Stimulated activated naive CD8-positive, alpha-beta T cell treated with anti-CD3 and anti-CD28 coated beads, Interleukin-15, amount 100 ng/mL, for 72 hours (primary cell): Measurements from ENCODE around the gene PLET1.
A peak's percentile ranks its signal among the peaks of the same experiment; 100 is the strongest.

Experiments
- ATAC-seq: fragments of 150-1000 bp; cut with Tn5 transposase; 2 replicates; pipeline ENCODE4 v1.10.0; 2021; ENCODE audit warnings: mild to moderate bottlenecking, moderate library complexity
- DNase-seq, 2 donors: peaks; one replicate each; pipeline ENCODE4 v3.0.0; 2021 to 2022
- H3K27ac Mint-ChIP-seq, 2 donors: one replicate each; pipeline ENCODE4 v1.8.0; 2022; ENCODE audit warnings: mild to moderate bottlenecking in 2 of 2, mixed read lengths in 2 of 2, moderate library complexity in 2 of 2
- H3K27me3 Mint-ChIP-seq: one replicate; pipeline ENCODE4 v1.8.0; 2022; ENCODE audit warnings: mixed read lengths
- H3K4me1 Mint-ChIP-seq: one replicate; pipeline ENCODE4 v1.8.0; 2022; ENCODE audit warnings: mild to moderate bottlenecking, mixed read lengths
- H3K4me3 Mint-ChIP-seq, 2 donors: one replicate each; pipeline ENCODE4 v1.8.0; 2022; ENCODE audit warnings: mild to moderate bottlenecking in 2 of 2, mixed read lengths in 2 of 2, moderate library complexity in 1 of 2
- H3K9me3 Mint-ChIP-seq, 2 donors: one replicate each; pipeline ENCODE4 v1.8.0; 2022; ENCODE audit warnings: mixed read lengths in 2 of 2

The PLET1 gene

DNA sequence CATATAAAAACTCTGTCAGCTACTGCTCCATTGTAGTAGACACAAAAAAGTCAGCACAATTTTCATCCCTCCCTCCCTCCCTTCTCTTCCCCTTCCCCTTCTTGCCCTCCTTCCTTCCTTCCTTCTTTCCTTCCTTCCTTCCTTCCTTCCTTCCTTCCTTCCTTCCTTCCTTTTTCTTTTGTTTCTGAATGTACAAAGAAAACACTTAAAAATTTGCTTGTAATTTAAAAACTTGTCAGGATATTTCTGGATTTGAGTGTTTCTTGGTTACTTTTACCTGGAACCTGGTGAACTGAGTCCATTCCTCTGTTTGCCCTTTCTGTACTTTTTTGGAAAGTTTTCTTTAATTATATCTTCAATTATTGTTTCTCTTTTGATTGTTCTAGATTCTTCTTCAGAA is 31.5 kb upstream of the PLET1 start:
- DNase-seq (no peak), ATAC-seq (no peak)
- no peak overlapping the region for H3K4me3 Mint-ChIP-seq
- H3K27ac Mint-ChIP-seq = no peak overlapping the region
- peaks cover 26% of the 10 kb centered on the region for H3K4me1 Mint-ChIP-seq
- H3K27me3 Mint-ChIP-seq = peaks cover 9% of the 10 kb centered on the region
- no peaks in the 10 kb centered on the region for H3K9me3 Mint-ChIP-seq

DNA sequence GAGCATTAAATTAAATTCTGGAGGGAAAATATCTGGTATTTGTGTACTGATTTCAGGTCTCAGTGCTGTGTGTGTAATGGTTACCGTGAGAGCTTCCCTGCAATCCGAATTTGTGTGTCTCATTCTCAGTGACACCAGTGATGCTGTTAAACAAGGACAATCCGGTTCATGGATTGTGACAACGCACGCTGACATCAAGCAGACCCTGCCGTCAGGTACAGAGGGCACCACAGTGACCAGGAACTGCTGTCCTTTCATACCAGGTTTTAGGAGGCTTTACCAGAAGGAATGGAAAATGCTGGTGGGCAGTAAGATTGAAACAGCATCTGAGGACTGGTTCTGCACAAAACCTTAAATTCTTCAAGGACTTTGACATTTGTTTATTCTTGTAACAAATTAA is 30.5 kb upstream of the PLET1 start:
- DNase-seq (no peak), ATAC-seq (no peak)
- Mint-ChIP-seq H3K27ac (no peak overlapping the region), H3K9me3 (no peaks in the 10 kb centered on the region), H3K27me3 (peaks cover 9% of the 10 kb centered on the region), H3K4me3 (no peak overlapping the region), H3K4me1 (peaks cover 16% of the 10 kb centered on the region)

DNA sequence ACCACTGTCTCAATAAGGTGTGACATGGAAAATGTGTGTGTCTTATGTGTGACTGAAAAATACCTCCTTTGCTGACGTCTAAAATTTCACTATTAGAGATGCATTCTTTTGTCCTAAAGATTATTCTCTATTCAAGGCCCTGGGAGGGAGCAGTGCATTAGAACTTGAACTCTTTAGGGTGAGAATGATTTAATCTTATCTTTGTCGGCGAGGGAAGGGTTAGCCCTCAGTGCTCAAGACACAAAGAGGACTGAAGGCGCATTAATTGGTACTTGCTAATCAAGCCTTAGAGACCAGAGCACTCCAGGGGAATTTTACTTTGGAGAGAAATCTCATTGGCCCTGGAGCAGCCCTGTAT is 29.8 kb upstream of the PLET1 start:
- H3K9me3 Mint-ChIP-seq = no peaks in the 10 kb centered on the region
- H3K27me3 Mint-ChIP-seq = peaks cover 9% of the 10 kb centered on the region
- peak overlapping the region; percentile 76 to 85 for H3K4me3 Mint-ChIP-seq
- ATAC-seq = no peak
- no peak overlapping the region for H3K27ac Mint-ChIP-seq
- peaks cover 13% of the 10 kb centered on the region for H3K4me1 Mint-ChIP-seq
- no peak for DNase-seq

DNA sequence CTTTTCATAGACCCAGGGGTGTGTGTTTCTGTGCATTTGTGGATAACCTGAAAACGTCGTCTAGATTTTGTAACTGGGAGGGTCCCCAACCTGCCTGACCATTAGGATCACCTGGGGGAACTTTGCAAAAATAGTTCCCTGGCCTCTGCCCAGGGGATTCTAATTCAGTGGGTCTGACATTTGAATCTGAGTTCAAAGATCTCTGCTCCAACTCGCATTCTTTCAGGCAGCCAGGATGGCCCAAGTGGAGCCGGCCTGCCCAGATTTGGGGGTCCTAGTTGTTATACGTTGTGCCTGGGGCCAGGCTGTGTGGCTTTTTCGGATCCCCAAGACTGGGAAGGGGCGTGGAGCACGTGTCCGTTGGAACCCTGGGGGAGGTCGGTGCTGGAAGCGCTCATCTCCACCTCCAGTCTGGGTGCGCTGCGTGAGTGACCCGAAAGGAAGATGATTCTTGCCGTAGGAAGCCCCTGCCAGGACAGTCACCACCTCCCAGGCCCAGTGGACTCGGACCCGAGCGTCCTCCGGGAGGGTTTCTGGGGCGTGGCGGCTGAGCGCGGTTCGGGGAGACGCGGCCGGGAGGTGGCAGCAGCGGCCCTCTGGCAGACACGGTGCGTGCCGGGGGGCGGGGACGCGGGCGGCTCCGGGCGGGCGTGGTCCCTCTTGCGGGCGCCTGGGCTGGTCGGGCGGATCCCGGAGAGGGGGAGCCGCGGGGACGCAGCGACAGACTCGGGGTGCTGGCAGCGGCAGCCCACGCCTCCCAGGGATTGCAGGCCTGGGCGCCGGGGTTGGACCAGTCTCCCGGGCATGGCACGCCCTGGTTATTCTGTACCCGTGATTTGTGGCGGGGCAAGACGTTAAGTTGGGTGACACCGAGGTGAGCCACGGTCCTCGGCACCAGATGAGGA is 29.2 kb upstream of the PLET1 start:
- peaks cover 9% of the 10 kb centered on the region for H3K27me3 Mint-ChIP-seq
- peak; percentile 94 for ATAC-seq

DNA sequence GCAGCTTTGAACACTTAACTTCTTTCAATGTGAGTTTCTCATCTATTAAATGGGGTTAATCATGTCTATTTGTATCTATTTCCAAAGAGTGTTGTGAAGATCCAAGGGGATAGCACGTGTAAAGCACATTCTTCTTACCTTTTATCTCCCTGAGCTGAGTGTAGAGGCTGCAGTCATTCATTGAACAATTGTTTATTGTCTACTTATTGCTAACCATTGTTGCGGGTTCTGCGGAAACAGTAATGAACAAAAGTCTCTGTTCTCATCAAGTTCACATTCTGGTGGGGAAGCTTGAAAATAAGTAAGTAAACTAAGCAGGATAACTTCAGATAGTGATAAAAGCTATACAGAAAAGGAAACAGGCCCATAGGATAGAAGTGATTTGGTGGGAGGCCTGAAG is 27.4 kb upstream of the PLET1 start:
- peaks cover 13% of the 10 kb centered on the region for H3K4me1 Mint-ChIP-seq
- no peaks in the 10 kb centered on the region for H3K9me3 Mint-ChIP-seq
- DNase-seq = no peak
- H3K4me3 Mint-ChIP-seq = no peak overlapping the region
- peak overlapping the region in 1 of 2 donors; percentile 3 for H3K27ac Mint-ChIP-seq
- H3K27me3 Mint-ChIP-seq = peaks cover 9% of the 10 kb centered on the region
- ATAC-seq = no peak

More for the DNA sequence above, 29.2 kb upstream of the PLET1 start:
- peak; percentile 77 to 82 for DNase-seq
- H3K4me1 Mint-ChIP-seq = peaks cover 13% of the 10 kb centered on the region
- H3K4me3 Mint-ChIP-seq = peak overlapping the region; percentile 76 to 85
- H3K27ac Mint-ChIP-seq = peak overlapping the region in 1 of 2 donors; percentile 79
- H3K9me3 Mint-ChIP-seq = no peaks in the 10 kb centered on the region

DNA sequence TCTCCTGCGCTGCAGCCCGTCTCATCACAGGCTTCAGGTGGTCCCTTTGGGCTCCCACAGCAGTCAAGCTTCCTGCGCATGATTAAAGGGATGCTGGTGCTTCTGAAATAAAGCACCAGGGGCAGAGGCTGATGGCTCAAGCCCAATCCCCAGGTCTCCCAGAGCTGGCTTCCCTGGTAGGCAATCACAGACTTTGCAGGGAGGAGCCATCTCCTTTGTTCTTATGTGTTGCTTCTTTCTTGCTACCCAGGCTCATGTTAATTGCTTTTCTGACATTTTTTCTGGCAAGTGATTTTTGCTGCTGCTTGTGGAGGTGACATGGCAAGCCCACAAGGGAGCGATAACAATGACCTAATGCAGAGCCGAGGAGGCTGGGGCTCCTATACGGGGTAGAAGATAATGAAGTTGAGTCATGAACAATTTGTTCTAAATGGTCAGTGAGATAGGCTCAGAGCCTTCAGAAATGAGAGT is 25.2 kb upstream of the PLET1 start:
- Mint-ChIP-seq H3K4me1 (peaks cover 17% of the 10 kb centered on the region), H3K27ac (no peak overlapping the region), H3K9me3 (no peaks in the 10 kb centered on the region), H3K4me3 (no peak overlapping the region), H3K27me3 (peaks cover 9% of the 10 kb centered on the region)
- no peak for ATAC-seq
- no peak for DNase-seq

DNA sequence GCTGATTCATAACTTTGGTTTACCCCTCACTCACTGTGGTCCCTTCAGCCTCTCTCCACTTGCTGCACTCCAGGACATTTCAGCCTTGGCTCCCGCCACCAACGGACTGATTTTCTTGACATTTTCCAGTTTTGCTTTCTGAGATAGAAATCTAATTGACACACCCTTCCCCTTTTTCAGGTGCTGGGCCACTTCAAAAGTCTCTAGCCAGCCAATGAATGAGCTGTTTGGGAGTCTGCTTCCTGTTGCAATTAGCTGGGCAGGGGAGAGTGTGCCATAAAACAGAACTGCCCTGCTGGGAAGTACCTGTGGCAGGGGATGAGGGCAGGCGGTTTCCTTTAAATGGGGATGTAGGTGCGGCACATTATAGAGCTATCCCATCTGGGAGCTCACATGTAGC is 21.1 kb upstream of the PLET1 start:
- DNase-seq = no peak
- H3K9me3 Mint-ChIP-seq = no peaks in the 10 kb centered on the region
- H3K27ac Mint-ChIP-seq = no peak overlapping the region
- no peak overlapping the region for H3K4me3 Mint-ChIP-seq
- peaks cover 23% of the 10 kb centered on the region for H3K4me1 Mint-ChIP-seq
- no peaks in the 10 kb centered on the region for H3K27me3 Mint-ChIP-seq
- ATAC-seq = no peak

DNA sequence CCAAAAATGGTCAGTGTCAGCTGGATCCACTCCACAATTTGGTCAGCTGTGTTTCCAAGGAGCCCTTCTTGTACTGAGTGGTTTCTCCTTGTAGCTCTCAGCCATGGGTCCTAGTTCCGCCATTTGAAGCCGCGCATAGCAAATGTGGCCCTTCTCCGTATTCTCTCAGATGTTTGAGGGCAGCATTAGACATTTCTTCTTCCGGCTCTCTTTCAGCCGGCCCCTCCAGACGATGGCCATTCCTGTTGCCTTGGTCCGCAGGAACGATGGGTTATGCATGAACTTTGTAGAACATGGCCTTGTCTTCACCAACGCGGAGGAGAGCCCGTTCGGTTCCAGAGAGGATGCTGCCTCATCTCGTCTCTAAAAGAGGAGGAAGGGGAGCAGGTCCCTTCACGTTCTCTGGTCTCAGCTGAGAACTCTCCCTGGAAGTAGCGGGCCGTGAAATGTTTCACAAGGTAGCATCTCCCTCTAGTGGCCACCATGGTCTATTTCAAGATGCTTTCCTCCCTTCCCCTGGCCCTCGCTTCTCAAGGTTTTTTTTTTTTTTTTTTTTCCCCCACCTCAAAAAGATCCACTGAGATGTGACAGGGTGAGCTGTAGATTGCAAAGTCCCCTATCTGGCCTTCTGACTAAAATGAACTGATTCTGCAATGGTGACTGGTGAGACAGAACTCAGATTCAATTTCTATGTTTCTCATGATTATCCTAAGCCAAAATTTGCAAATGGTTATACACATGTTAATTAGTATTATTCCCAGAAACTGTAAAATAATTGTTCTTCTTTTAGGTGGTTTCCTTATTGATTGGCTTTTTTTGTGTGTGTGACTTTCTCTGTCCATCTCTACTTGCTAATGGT is 19.8 kb upstream of the PLET1 start:
- peak; percentile 89 for ATAC-seq
- Mint-ChIP-seq H3K27ac (peak overlapping the region; percentile 30 to 93), H3K9me3 (no peaks in the 10 kb centered on the region)

DNA sequence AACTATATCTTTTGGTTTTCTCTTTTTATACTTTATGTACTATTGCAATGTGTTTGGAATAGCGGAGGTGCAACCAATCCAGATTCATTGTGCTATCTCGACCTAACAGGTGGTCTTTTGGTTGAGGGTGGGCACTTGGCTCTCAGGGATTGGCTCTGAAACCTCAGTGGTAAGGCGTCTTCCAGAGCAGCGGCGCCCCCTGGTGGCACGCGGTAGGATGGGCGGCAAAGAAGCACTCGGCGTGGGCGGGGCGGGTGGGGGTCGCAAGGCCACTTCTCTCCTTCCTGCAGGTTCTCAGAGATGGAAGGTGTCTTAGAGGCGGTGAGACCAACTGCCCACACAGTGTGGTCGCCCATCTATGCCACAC is 19.2 kb upstream of the PLET1 start:
- H3K4me1 Mint-ChIP-seq = peaks cover 23% of the 10 kb centered on the region
- no peaks in the 10 kb centered on the region for H3K27me3 Mint-ChIP-seq

More for the DNA sequence above, 19.8 kb upstream of the PLET1 start:
- peak overlapping the region; percentile 87 to 89 for H3K4me3 Mint-ChIP-seq
- no peaks in the 10 kb centered on the region for H3K27me3 Mint-ChIP-seq
- peaks cover 23% of the 10 kb centered on the region for H3K4me1 Mint-ChIP-seq
- peak; percentile 71 to 72 for DNase-seq

DNA sequence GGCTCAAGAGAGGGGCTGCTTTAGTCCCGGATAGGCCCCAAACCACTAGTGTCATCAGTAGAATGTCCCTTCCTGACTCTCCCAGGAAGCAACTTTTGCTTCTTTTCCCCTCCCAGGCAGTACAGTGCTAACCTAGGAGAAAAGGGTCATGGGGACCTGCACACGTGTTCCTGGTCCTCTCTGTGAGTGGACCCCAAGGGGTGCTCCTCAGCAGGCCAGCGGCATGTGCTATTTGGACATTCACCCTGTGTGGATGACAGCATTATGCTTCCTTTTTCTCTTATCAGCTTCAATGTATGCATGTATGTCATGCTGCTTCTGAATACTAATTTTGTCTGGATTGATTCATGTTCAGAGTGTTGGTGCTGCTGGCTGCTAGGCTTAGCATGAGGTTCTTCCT is 18.1 kb upstream of the PLET1 start:
- DNase-seq (no peak), ATAC-seq (no peak)
- no peaks in the 10 kb centered on the region for H3K27me3 Mint-ChIP-seq
- no peak overlapping the region for H3K27ac Mint-ChIP-seq
- no peaks in the 10 kb centered on the region for H3K9me3 Mint-ChIP-seq
- peaks cover 23% of the 10 kb centered on the region for H3K4me1 Mint-ChIP-seq
- no peak overlapping the region for H3K4me3 Mint-ChIP-seq

More for the DNA sequence above, 19.2 kb upstream of the PLET1 start:
- ATAC-seq = peak; percentile 64
- Mint-ChIP-seq H3K9me3 (no peaks in the 10 kb centered on the region), H3K4me3 (peak overlapping the region; percentile 87 to 89), H3K27ac (no peak overlapping the region)
- peak; percentile 74 for DNase-seq

DNA sequence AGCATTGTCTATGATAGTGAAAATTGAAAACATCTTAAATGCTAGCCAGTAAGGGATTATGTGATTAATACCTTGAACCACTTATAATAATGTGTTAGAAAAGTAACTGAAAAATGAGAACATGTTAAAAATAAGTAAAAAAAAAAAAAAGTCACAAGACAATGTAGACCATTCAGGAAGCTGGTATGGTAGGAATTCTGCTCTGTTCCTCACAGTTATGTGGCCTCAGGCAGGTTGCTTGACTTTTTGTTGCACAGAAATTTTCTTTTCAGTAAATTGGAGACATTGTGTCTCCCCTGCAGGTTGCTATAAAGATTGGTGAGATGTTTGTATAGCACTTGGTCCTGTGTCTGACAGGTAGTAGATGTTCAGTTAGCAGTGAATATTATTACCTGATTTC is 17.3 kb upstream of the PLET1 start:
- H3K4me3 Mint-ChIP-seq = no peak overlapping the region
- no peaks in the 10 kb centered on the region for H3K9me3 Mint-ChIP-seq
- DNase-seq (no peak), ATAC-seq (no peak)
- H3K27me3 Mint-ChIP-seq = no peaks in the 10 kb centered on the region
- H3K4me1 Mint-ChIP-seq = peaks cover 23% of the 10 kb centered on the region
- H3K27ac Mint-ChIP-seq = no peak overlapping the region

DNA sequence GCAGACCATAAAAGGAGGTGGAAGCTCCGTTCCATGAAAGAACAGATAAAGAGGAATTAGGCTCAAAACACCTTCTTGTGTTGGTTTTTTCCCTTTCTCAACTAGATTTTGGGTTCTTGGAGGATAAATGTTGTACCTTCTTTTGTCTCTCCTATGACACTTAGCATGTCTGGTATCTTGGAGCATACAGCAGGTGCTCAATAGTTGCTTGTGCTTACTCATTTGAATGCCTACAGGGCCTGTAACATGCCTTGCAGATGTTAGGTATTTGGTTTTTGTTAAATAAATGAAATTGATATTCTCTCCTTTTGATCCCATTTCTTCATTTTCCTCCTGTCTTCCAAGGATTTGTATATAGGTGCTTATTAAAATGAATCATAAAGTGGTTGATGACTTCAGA is 16.4 kb upstream of the PLET1 start:
- ATAC-seq (no peak), DNase-seq (no peak)
- Mint-ChIP-seq H3K4me1 (peaks cover 20% of the 10 kb centered on the region), H3K27ac (no peak overlapping the region), H3K9me3 (no peaks in the 10 kb centered on the region), H3K27me3 (no peaks in the 10 kb centered on the region), H3K4me3 (no peak overlapping the region)

DNA sequence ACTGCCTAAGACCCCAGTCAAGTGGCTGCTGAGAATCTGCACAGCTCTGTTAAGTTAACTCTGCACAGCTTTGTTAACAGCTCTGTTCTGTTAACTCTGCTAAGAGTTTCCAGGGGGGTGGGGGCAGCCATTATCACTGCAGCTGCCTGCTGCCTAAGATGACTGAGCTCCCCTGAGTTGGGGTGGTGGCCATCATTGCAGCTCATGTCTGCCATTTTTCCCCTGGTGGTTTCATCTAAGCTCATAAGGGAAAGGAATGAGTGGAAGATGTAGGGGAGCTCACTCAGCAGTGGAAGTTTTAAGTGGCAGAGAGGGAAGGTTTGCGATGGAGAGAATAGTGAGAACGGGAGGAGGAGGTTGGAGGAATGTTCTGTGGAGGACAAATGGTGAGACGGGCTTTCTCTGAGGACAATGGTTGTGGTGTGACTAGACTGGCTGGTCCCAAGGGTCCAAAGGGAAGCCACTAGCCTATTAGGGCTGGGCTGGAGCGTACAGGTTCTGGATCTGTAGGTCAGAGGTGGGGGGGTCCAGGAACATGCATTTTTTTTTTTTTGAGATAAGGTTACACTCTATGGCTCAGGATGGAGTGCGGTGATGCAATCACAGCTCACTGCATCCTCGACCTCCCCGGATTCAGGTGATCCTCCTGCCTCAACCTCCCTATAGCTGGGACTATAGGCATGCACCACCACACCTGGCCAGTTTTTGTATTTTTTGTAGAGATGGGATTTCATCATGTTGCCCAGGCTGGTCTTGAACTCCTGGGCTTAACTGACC is 13.5 kb upstream of the PLET1 start:
- no peak overlapping the region for H3K27ac Mint-ChIP-seq
- ATAC-seq (no peak), DNase-seq (no peak)

DNA sequence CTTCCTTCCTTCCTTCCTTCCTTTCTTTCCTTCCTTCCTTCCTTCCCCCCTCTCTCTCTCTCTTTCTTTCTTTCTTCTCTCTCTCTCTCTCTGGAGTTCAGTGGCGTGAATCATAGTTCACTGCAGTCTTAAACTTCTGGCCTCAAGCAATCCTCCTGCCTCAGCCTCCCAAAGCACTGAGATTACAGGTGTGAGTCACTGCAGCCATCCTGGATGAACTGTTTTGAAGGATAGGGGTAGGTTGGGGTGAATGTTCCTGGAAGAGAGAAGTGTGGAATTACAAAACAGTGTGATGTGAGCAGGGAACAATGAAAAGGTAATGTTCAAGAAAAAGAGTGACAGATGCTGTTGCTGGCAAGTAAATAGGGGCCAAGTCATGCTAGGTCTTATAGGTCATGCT is 12.4 kb upstream of the PLET1 start:
- no peak overlapping the region for H3K4me3 Mint-ChIP-seq
- ATAC-seq = no peak
- no peak overlapping the region for H3K27ac Mint-ChIP-seq
- DNase-seq = no peak
- no peaks in the 10 kb centered on the region for H3K9me3 Mint-ChIP-seq
- H3K27me3 Mint-ChIP-seq = no peaks in the 10 kb centered on the region
- no peaks in the 10 kb centered on the region for H3K4me1 Mint-ChIP-seq

More for the DNA sequence above, 13.5 kb upstream of the PLET1 start:
- Mint-ChIP-seq H3K9me3 (no peaks in the 10 kb centered on the region), H3K4me3 (no peak overlapping the region), H3K4me1 (no peaks in the 10 kb centered on the region), H3K27me3 (no peaks in the 10 kb centered on the region)

DNA sequence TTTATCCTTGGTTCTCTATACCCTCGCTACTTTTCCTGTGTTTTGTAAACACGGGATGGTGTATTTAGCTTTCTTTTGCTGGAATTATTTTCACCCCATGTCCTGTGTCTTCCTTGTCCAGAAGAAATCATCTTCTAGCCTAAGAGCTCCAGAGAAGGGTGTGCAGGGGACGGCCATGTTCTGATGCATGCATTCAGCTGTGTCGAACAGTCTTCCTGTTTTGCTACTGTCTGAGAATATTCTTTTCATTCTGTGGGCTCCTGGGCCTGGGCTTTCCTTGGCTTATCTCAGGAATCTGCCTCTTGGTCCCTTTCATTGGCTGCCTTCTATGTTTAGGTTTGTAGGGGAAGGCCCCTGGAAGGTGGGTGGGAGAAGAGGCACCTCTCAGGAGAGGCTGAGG is 10.6 kb upstream of the PLET1 start:
- Mint-ChIP-seq H3K4me3 (no peak overlapping the region), H3K27ac (no peak overlapping the region), H3K4me1 (no peaks in the 10 kb centered on the region), H3K9me3 (no peaks in the 10 kb centered on the region), H3K27me3 (no peaks in the 10 kb centered on the region)
- no peak for ATAC-seq
- no peak for DNase-seq
